ENCODE measurements around the gene DNAJA3.
A peak's percentile ranks its signal among the peaks of the same experiment; 100 is the strongest.
"Not testable (repeated sequence)": the region's sequence is repeated elsewhere in the genome, so short reads cannot be mapped to it uniquely, and the experiment has no call there.

Gene DNAJA3

DNA sequence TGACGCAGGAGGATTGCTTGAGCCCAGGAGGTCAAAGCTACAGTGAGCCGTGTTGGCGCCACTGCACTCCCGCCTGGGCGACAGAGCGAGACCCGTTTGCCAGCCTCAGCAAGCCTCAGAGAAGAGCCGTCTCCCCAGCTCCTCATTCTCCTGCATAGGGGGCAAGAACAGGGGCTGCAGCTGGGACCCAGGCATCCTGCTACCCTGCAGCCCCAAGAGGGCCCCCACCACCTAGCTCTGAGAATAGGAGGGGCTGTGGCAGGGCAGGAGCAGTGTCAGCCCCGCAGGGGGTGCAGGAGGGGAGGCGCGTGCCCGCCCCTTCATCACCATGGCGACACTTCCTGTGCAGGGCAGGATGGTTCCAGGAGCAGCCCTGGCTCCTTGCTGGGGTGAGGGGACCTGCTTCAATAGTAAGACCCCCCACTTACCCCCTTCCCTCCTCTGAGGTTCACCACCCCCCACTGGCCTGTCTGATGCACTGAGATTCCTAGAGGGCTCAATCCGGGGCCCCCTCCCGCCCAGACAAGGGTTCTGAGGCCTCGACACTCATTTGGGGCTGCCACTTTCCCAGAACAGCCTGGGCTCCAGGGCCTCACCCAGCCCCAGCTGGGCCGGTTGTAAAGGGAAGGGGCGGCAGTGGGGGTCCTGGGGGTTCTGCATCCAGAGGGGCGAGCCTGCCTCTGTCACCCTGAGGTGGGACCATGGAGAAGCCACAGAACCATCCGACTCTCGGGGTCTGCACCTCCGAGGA, 33.9 kb upstream of the DNAJA3 start:
- peak overlapping the region; percentile 83 for H3K27ac ChIP-seq (ENCODE audit: poor library complexity, severe bottlenecking)

DNA sequence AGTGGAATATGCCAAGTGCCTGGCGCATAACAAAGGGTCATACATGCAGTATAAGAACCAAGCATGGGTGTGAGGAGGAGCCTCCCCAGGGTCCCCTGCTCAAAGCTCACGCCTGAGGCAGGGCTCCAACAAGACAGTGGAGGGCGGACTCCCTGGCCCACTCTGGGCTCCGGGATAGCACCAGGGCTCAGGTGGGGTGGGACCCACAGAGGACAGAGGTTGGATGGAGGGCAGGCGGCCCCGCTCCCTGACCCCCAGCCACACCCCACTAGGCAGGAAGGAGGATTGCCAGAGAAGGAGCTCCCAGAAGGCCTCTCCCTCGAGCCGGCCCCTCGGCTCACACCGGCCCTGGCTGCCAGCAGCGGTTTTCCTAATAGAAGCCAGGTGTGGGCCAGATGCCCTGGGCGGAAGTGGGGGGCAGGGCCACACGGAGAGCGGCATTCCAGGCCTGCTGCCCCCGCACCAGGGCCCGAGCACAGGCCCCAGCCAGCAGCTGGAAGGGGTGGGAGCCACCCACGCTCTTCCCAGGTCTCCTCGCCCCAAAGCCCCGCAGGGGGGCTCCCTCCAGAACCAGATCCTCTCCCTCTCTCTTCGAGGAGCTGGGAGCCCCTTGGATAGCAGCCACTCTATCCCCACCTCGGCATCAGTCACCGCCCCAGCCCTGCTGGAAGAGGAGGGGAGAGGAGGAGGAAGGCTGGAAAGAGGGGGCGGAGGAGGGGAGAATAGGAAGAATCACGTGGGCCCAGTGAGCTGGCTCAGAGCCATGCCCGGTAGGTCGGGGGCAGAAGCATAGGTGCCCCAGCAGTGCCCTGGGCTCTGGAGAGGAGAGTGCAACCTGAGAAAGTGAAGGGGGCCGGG, 33.1 kb upstream of the DNAJA3 start:
- H3K4me3 ChIP-seq (ENCODE audit: severe bottlenecking) = no peak overlapping the region
- H3K4me1 ChIP-seq (ENCODE audit: insufficient read depth, poor library complexity, severe bottlenecking) = peaks cover 17% of the 10 kb centered on the region
- peaks cover 3% of the 10 kb centered on the region; the same call in 1 of the 2 replicates for H3K36me3 ChIP-seq (ENCODE audit: low read depth)
- no peaks in the 10 kb centered on the region for H3K9me3 ChIP-seq (ENCODE audit: severe bottlenecking)
- ATAC-seq (ENCODE audit: low read depth) = peak; percentile 83
- DNase-seq (ENCODE audit: low spot score) = no peak
- H3K27me3 ChIP-seq (ENCODE audit: insufficient read depth, poor library complexity, severe bottlenecking) = no peaks in the 10 kb centered on the region
- TF ChIP-seq, protein P1, sequence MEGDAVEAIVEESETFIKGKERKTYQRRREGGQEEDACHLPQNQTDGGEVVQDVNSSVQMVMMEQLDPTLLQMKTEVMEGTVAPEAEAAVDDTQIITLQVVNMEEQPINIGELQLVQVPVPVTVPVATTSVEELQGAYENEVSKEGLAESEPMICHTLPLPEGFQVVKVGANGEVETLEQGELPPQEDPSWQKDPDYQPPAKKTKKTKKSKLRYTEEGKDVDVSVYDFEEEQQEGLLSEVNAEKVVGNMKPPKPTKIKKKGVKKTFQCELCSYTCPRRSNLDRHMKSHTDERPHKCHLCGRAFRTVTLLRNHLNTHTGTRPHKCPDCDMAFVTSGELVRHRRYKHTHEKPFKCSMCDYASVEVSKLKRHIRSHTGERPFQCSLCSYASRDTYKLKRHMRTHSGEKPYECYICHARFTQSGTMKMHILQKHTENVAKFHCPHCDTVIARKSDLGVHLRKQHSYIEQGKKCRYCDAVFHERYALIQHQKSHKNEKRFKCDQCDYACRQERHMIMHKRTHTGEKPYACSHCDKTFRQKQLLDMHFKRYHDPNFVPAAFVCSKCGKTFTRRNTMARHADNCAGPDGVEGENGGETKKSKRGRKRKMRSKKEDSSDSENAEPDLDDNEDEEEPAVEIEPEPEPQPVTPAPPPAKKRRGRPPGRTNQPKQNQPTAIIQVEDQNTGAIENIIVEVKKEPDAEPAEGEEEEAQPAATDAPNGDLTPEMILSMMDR (IDR thresholded peaks at IDR 0.05; ENCODE audit: poor library complexity, severe bottlenecking) = no peak
- H3K27ac ChIP-seq (ENCODE audit: poor library complexity, severe bottlenecking) = peak overlapping the region; percentile 83

More for the DNA sequence above, 33.9 kb upstream of the DNAJA3 start:
- Histone ChIP-seq H3K9me3 (ENCODE audit: severe bottlenecking) (no peaks in the 10 kb centered on the region), H3K4me1 (ENCODE audit: insufficient read depth, poor library complexity, severe bottlenecking) (peaks cover 17% of the 10 kb centered on the region), H3K36me3 (ENCODE audit: low read depth) (0 out of 2 replicates have a peak, but pooled peaks cover 3% of the 10 kb centered on the region), H3K27me3 (ENCODE audit: insufficient read depth, poor library complexity, severe bottlenecking) (no peaks in the 10 kb centered on the region), H3K4me3 (ENCODE audit: severe bottlenecking) (no peak overlapping the region)
- DNase-seq (ENCODE audit: low spot score) (no peak), ATAC-seq (ENCODE audit: low read depth) (no peak)
- TF ChIP-seq, protein P1 (IDR thresholded peaks at IDR 0.05; ENCODE audit: poor library complexity, severe bottlenecking) = no peak

- Histone ChIP-seq H3K27ac (ENCODE audit: poor library complexity, severe bottlenecking) (peak overlapping the region; percentile 83), H3K27me3 (ENCODE audit: insufficient read depth, poor library complexity, severe bottlenecking) (no peaks in the 10 kb centered on the region), H3K36me3 (ENCODE audit: low read depth) (peaks cover 8% of the 10 kb centered on the region; the same call in 1 of the 2 replicates), H3K4me3 (ENCODE audit: severe bottlenecking) (no peak overlapping the region), H3K9me3 (ENCODE audit: severe bottlenecking) (no peaks in the 10 kb centered on the region), H3K4me1 (ENCODE audit: insufficient read depth, poor library complexity, severe bottlenecking) (peaks cover 17% of the 10 kb centered on the region)
- TF ChIP-seq, protein P1 (IDR thresholded peaks at IDR 0.05; ENCODE audit: poor library complexity, severe bottlenecking) = no peak
- DNase-seq (ENCODE audit: low spot score) = no peak
- peak; percentile 59 for ATAC-seq (ENCODE audit: low read depth)
Measured at GRCh38 chr16:4393240-4393600, 32.4 kb upstream of the DNAJA3 start.

DNA sequence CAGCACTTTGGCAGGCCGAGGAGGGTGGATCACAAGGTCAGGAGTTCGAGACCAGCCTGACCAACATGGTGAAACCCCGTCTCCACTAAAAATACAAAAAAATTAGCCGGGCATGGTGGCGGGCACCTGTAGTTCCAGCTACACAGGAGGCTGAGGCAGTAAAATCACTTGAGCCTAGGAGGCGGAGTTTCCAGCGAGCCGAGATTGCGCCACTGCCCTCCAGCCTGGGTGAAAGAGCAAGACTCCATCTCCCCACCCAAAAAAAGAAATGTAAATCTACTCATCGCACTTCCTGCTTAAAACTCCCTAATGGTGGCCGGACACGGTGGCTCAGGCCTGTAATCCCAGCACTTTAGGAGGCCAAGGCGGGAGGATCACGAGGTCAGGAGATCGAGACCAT, 31.8 kb upstream of the DNAJA3 start:
- Histone ChIP-seq H3K27ac (ENCODE audit: poor library complexity, severe bottlenecking) (peak overlapping the region; percentile 83), H3K4me1 (ENCODE audit: insufficient read depth, poor library complexity, severe bottlenecking) (peaks cover 17% of the 10 kb centered on the region)
- not testable (repeated sequence) for H3K9me3 ChIP-seq (ENCODE audit: severe bottlenecking); ATAC-seq (ENCODE audit: low read depth); DNase-seq (ENCODE audit: low spot score); H3K36me3 ChIP-seq (ENCODE audit: low read depth); H3K27me3 ChIP-seq (ENCODE audit: insufficient read depth, poor library complexity, severe bottlenecking); H3K4me3 ChIP-seq (ENCODE audit: severe bottlenecking)

GRCh38 chr16:4395055-4395726, 30.5 kb upstream of the DNAJA3 start:
- no peak overlapping the region for H3K27ac ChIP-seq (ENCODE audit: poor library complexity, severe bottlenecking)
- H3K36me3 ChIP-seq (ENCODE audit: low read depth) = peaks cover 9% of the 10 kb centered on the region; the same call in 1 of the 2 replicates
- no peak for ATAC-seq (ENCODE audit: low read depth)
- H3K4me1 ChIP-seq (ENCODE audit: insufficient read depth, poor library complexity, severe bottlenecking) = peaks cover 17% of the 10 kb centered on the region
- TF ChIP-seq, protein P1 (IDR thresholded peaks at IDR 0.05; ENCODE audit: poor library complexity, severe bottlenecking) = no peak
- no peaks in the 10 kb centered on the region for H3K9me3 ChIP-seq (ENCODE audit: severe bottlenecking)
- no peak for DNase-seq (ENCODE audit: low spot score)
- H3K4me3 ChIP-seq (ENCODE audit: severe bottlenecking) = no peak overlapping the region
- no peaks in the 10 kb centered on the region for H3K27me3 ChIP-seq (ENCODE audit: insufficient read depth, poor library complexity, severe bottlenecking)
